Heart right ventricle (tissue), 16 donors: ENCODE data around the gene KAT6B. TPM values are rescaled to one million over a fixed set of nuclear protein-coding genes. Genes with fewer than 3 reads are reported as not detected.

Experiments
- ATAC-seq, 8 donors: fragments of 200-7000 bp; cut with Tn5 transposase; one replicate each; pipeline ENCODE4 v1.9.1; 2020; ENCODE audit warnings: mild to moderate bottlenecking in 8 of 8, moderate library complexity in 8 of 8, moderate number of reproducible peaks in 1 of 8
- DNase-seq, 2 donors: peaks; one replicate each; pipeline ENCODE4 v3.0.0-alpha.2; 2020
- H3K27ac ChIP-seq, 10 donors: fragments of 200-600 bp; sonication (generic) in 2 of 10; one replicate each; pipeline versions ENCODE4 v1.5.0 to v1.8.0; 2020 to 2022; ENCODE audit warnings: mild to moderate bottlenecking in 3 of 10
- H3K27me3 ChIP-seq, 7 donors: fragments of 200-600 bp; one replicate each; pipeline ENCODE4 v1.8.0; 2021 to 2022; ENCODE audit warnings: mild to moderate bottlenecking in 2 of 7
- H3K36me3 ChIP-seq, 9 donors: fragments of 200-600 bp; sonication (generic) in 1 of 9; one replicate each; pipeline versions ENCODE4 v1.5.0 to v1.8.0; 2020 to 2022; ENCODE audit warnings: mild to moderate bottlenecking in 2 of 9
- H3K4me1 ChIP-seq, 9 donors: fragments of 200-600 bp; sonication (generic) in 1 of 9; one replicate each; pipeline versions ENCODE4 v1.5.0 to v1.8.0; 2020 to 2022; ENCODE audit warnings: mild to moderate bottlenecking in 4 of 9
- H3K4me3 ChIP-seq, 10 donors: fragments of 200-600 bp; sonication (generic) in 2 of 10; one replicate each; pipeline versions ENCODE4 v1.5.0 to v1.8.0; 2020 to 2022; ENCODE audit warnings: mild to moderate bottlenecking in 7 of 10, moderate library complexity in 2 of 10
- H3K9me3 ChIP-seq, 11 donors: fragments of 200-600 bp in 10 of 11; sonication (generic) in 2 of 11; one replicate each; pipeline versions ENCODE4 v1.5.0 to v1.8.0; 2013 to 2022; ENCODE audit warnings: mild to moderate bottlenecking in 2 of 11, control low read depth in 1 of 11, moderate library complexity in 1 of 11
- CTCF ChIP-seq, 9 donors: fragments of 200-600 bp; sonication (generic) in 2 of 9; IDR thresholded peaks; one replicate each; pipeline versions ENCODE4 v1.5.0 to v1.8.0; 2021 to 2022; ENCODE audit warnings: antibody characterized with exemption in 9 of 9, mild to moderate bottlenecking in 5 of 9, moderate library complexity in 1 of 9
- WGBS, 2 donors: extraction: QIAGEN DNeasy Blood & Tissue Kit; methylation state at CpG; one replicate each; pipeline ENCODE4 v1.1.7; 2013; ENCODE audit warnings: inconsistent platforms in 1 of 2; 5-methylcytosine and 5-hydroxymethylcytosine counted together
- intact Hi-C, 10 donors: fragments of 100-400 bp; cut with DNase I; formaldehyde crosslinking; loops; one replicate each; pipeline versions ENCODE4 v1.11.1 to v1.14.2; 2022
- polyA plus RNA-seq, 2 donors: library from polyadenylated mRNA; stranded (reverse); fragments of 200-250 nt; gene quantifications; one replicate each; pipeline ENCODE4 v1.2.3, GENCODE V29; 2013
- total RNA-seq, 10 donors: library from RNA; stranded (reverse); fragmentation: NEBNext Ultra II Directional in 3 of 10; extraction: Animal tissue kit (Norgen Biotek cat#: 25700) in 3 of 10; gene quantifications; one replicate each; pipeline versions ENCODE4 v1.2.1 to v1.2.4, GENCODE V29; 2021 to 2023
- donor health status: Arrhythmogenic right ventricular cardiomyopathy.
- donor health status: ischemic (EF 13 %, LVEDD 7.1; RV severe dilation, severe dysfunction).
- donor health status: healthy with polysubstance abuse.
- donor health status: DM: no; HTN: yes; CAD: no.
- donor health status: DM: no; HTN: no; CAD: no.
- donor health status: ischemic (EF 25% LVEDD 6.9; RV normal size, moderate dysfunction).
- donor health status: ischemic (EF 25% LVEDD 5.7; RV mildly dilated, moderate dysfunction).
- donor health status: healthy.
- donor health status: DM: yes; HTN: yes; CAD: no.
- donor health status: Ischemic cardiomyopathy.
- donor health status: ischemic (EF 35%, LVEDD 5.7; RV mildly dilated, moderate dysfunction).
- donor health status: nonischemic (EF 11% LVEDD 7.7; RV severe dilation, severe dysfunction).
- donor health status: DM: yes; HTN: yes; CAD: no.
- donor health status: PGD.
- donor health status: ischemic (EF 29% LVEDD 5.4; RV normal size, mild dysfunction).
- donor health status: nonischemic (EF 23%, LVEDD 6.1; RV moderate dilation, normal function).

The KAT6B gene
- total and polyA plus RNA-seq, 12 donors: 3.4 to 58.4 (median 46.5) TPM

- H3K4me1 ChIP-seq: no peaks in the 10 kb centered on the region
- peaks cover 0 to 9% (median 0%) of the 10 kb centered on the region in 11 donors for H3K9me3 ChIP-seq
- no peak overlapping the region for H3K4me3 ChIP-seq
- no peak for TF ChIP-seq CTCF (IDR thresholded peaks at IDR 0.05)
- 95 to 98% methylated on average over 2 of the region's 2 CpGs for WGBS, 2 donors
- no peak overlapping the region for H3K27ac ChIP-seq
- no peak for DNase-seq
- intact Hi-C loops: no loop called here
- no peak for ATAC-seq
- no peaks in the 10 kb centered on the region for H3K36me3 ChIP-seq
- no peaks in the 10 kb centered on the region for H3K27me3 ChIP-seq
These were observed 16.3 kb upstream of the KAT6B start for GRCh38 chr10:74810087-74810486.

DNA sequence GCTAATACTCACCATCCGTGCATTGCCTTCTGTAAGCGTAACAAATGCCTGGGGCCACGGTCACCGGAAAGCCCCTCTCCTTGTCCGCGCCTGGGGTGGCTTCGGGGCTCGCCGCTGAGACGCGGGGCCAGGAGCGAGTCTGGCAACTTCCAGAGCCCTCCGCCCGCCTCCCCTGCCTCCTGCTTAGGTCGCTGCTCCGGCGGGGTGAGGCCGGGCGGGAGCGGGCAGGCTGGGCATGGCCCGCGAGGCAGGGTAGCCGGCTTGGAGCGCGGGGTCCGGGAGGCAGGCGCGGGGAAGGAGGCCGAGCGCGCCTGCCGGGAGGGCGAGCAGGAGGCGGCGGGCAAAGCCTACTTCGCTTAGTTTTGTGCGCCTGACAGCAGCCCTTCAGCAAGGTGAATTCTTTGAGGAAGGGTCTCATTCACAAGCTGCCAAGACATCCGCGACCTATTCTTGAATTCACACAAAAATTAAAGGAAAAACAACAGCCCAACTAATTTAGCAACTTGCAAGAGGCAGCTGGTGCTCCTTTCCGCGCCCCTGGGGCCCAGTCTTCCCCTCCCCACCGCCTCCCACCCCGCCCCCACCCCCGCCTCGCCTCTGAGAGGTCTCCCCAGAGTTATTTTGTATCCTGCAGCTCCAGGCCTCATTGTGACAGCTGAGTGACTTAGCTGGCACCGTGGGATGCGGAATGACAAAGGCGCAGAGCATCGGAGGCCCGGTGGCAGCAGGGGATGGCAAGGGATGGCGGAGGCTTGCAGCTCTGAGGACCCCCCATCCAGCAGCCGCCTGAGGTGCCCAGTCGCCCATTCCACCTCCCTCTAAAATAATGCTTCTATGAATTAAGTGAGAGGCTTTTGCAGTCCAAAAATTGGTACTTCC lies 12.8 kb upstream of the KAT6B start:
- intact Hi-C loops: no loop called here
- peak overlapping the region in 1 of 10 donors; percentile 12 for H3K4me3 ChIP-seq
- H3K27me3 ChIP-seq: no peaks in the 10 kb centered on the region
- no peak for TF ChIP-seq CTCF (IDR thresholded peaks at IDR 0.05)
- ATAC-seq (no peak), DNase-seq (no peak)
- 38 to 45% methylated on average over 53 of the region's 53 CpGs for WGBS, 2 donors
- no peaks in the 10 kb centered on the region for H3K36me3 ChIP-seq
- H3K4me1 ChIP-seq: no peaks in the 10 kb centered on the region
- H3K9me3 ChIP-seq: peaks cover 0 to 22% (median 2%) of the 10 kb centered on the region in 11 donors
- no peak overlapping the region for H3K27ac ChIP-seq

GRCh38 chr10:74814797-74815196 lies 11.6 kb upstream of the KAT6B start:
- DNase-seq (no peak), ATAC-seq (peak in 4 of 8 donors; percentile 31 to 74 (median 45))
- Histone ChIP-seq H3K4me3 (no peak overlapping the region), H3K4me1 (no peaks in the 10 kb centered on the region), H3K9me3 (peaks cover 0 to 19% (median 2%) of the 10 kb centered on the region in 11 donors), H3K27me3 (no peaks in the 10 kb centered on the region), H3K36me3 (no peaks in the 10 kb centered on the region), H3K27ac (no peak overlapping the region)
- intact Hi-C loops: no loop called here
- TF ChIP-seq CTCF (IDR thresholded peaks at IDR 0.05): no peak

GRCh38 chr10:74816824-74817498 lies 9.4 kb upstream of the KAT6B start:
- H3K36me3 ChIP-seq: no peaks in the 10 kb centered on the region
- WGBS, 2 donors: 82 to 84% methylated on average over 4 of the region's 4 CpGs
- no peak for ATAC-seq
- no peak overlapping the region for H3K4me3 ChIP-seq
- intact Hi-C loops: no loop called here
- no peak for TF ChIP-seq CTCF (IDR thresholded peaks at IDR 0.05)
- H3K4me1 ChIP-seq: peaks cover 0 to 8% (median 5%) of the 10 kb centered on the region in 9 donors
- peaks cover 0 to 13% (median 0%) of the 10 kb centered on the region in 11 donors for H3K9me3 ChIP-seq
- no peak overlapping the region for H3K27ac ChIP-seq
- no peaks in the 10 kb centered on the region for H3K27me3 ChIP-seq
- no peak for DNase-seq
